HL-60 (cell line): ENCODE data around the gene GRID2.

Source experiments
- DNase-seq, 2 experiments: peaks; one replicate each; pipeline ENCODE4 v3.0.0-alpha.2; 2010 to 2020; ENCODE audit warnings: low read depth in 1 of 2, low spot score in 1 of 2
- H3K27ac ChIP-seq: fragments of 250-450 bp; sonication (Bioruptor Pico); replicated peaks from 2 replicates; pipeline ENCODE4 v1.5.1; 2020; ENCODE audit warnings: mild to moderate bottlenecking, moderate library complexity
- H3K27me3 ChIP-seq: fragments of 250-450 bp; sonication (Bioruptor Pico); 2 replicates; pipeline ENCODE4 v1.5.1; 2021; ENCODE audit warnings: mild to moderate bottlenecking, moderate library complexity; ENCODE audit not compliant: insufficient read depth, poor library complexity, severe bottlenecking
- H3K4me3 ChIP-seq: replicated peaks from 2 replicates; pipeline ENCODE4 v1.5.1; 2011; ENCODE audit warnings: mild to moderate bottlenecking, control low read depth, low read length; ENCODE audit not compliant: insufficient read depth
- GABPA ChIP-seq: IDR thresholded peaks from 2 replicates; pipeline ENCODE4 v1.6.1; 2012; ENCODE audit warnings: low read depth
- POLR2AphosphoS5 ChIP-seq: IDR thresholded peaks from 2 replicates; pipeline ENCODE4 v1.6.1; 2012; ENCODE audit warnings: low read depth
- SPI1 ChIP-seq: IDR thresholded peaks from 2 replicates; pipeline ENCODE4 v1.6.1; 2012; ENCODE audit warnings: low read depth, mild to moderate bottlenecking, borderline replicate concordance
- TF ChIP-seq, protein P1 (sequence below): IDR thresholded peaks from one replicate; pipeline ENCODE4 v1.5.1; 2011; ENCODE audit warnings: low read length, control low read depth, inconsistent platforms; ENCODE audit not compliant: insufficient read depth
- TF ChIP-seq, protein P2 (sequence below): IDR thresholded peaks from 2 replicates; pipeline ENCODE4 v1.6.1; 2012; ENCODE audit warnings: low read depth; ENCODE audit not compliant: insufficient replicate concordance

Gene GRID2

DNA sequence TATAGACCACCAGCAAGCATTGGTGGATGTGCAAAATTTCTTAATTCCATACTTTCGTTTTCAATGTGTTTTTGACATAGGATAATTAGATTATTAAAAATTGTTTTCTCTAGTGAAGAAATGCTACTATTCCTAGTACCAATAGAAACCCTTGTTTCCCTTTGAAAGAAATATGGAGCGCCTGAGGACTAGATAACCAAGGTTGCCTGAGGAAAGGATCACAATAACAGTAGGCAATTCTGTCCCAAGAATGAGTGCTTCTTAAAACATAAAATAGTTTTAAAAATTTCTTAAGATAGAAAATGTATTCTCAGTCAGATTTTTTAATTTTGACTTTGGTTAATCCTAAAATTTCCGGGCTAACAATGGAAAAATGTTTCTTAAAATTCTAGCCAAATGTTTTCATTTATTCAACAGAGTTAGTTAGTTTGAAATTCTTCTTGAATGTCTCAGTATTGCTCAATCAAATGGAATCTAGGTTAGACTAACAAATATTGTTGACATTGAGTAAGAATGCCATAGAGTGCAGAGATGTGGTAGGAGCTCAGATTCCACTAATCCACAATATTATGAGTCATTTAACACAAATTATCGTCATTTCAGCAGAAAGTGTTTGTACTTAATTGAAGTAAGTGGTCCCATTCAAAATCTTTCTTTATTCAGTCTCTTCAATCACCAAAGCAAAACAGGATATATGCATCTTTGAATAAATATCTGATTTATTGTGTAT lies 666.0 kb downstream of the GRID2 start:
- Histone ChIP-seq H3K27ac (no peak overlapping the region), H3K27me3 (no peaks in the 10 kb centered on the region), H3K4me3 (no peak overlapping the region)
- no peak for TF ChIP-seq GABPA
- no peak for TF ChIP-seq POLR2AphosphoS5
- no peak for TF ChIP-seq SPI1
- TF ChIP-seq, protein P1, sequence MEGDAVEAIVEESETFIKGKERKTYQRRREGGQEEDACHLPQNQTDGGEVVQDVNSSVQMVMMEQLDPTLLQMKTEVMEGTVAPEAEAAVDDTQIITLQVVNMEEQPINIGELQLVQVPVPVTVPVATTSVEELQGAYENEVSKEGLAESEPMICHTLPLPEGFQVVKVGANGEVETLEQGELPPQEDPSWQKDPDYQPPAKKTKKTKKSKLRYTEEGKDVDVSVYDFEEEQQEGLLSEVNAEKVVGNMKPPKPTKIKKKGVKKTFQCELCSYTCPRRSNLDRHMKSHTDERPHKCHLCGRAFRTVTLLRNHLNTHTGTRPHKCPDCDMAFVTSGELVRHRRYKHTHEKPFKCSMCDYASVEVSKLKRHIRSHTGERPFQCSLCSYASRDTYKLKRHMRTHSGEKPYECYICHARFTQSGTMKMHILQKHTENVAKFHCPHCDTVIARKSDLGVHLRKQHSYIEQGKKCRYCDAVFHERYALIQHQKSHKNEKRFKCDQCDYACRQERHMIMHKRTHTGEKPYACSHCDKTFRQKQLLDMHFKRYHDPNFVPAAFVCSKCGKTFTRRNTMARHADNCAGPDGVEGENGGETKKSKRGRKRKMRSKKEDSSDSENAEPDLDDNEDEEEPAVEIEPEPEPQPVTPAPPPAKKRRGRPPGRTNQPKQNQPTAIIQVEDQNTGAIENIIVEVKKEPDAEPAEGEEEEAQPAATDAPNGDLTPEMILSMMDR: no peak
- TF ChIP-seq, protein P2, sequence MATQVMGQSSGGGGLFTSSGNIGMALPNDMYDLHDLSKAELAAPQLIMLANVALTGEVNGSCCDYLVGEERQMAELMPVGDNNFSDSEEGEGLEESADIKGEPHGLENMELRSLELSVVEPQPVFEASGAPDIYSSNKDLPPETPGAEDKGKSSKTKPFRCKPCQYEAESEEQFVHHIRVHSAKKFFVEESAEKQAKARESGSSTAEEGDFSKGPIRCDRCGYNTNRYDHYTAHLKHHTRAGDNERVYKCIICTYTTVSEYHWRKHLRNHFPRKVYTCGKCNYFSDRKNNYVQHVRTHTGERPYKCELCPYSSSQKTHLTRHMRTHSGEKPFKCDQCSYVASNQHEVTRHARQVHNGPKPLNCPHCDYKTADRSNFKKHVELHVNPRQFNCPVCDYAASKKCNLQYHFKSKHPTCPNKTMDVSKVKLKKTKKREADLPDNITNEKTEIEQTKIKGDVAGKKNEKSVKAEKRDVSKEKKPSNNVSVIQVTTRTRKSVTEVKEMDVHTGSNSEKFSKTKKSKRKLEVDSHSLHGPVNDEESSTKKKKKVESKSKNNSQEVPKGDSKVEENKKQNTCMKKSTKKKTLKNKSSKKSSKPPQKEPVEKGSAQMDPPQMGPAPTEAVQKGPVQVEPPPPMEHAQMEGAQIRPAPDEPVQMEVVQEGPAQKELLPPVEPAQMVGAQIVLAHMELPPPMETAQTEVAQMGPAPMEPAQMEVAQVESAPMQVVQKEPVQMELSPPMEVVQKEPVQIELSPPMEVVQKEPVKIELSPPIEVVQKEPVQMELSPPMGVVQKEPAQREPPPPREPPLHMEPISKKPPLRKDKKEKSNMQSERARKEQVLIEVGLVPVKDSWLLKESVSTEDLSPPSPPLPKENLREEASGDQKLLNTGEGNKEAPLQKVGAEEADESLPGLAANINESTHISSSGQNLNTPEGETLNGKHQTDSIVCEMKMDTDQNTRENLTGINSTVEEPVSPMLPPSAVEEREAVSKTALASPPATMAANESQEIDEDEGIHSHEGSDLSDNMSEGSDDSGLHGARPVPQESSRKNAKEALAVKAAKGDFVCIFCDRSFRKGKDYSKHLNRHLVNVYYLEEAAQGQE: no peak
- no peak for DNase-seq

DNA sequence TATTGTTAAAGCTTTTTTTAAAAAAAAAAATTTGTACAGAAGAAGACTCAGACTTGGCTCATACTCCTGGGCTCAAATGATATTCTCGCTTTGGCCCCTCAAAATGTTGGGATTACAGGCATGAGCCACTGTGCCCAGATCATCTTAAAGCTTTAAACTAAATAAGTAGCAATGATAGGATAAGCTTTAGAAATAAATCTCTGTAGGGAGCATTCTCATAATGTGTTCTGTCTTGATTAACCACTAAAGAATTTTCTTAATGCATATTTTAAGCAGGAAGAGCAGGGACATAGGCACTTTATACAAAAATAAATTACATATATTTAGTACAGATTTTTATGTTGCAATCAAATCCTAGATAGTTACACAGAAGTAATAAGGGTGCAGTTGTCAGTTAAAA lies 667.2 kb downstream of the GRID2 start:
- H3K27me3 ChIP-seq: no peaks in the 10 kb centered on the region
- DNase-seq: no peak
- TF ChIP-seq GABPA: no peak
- no peak overlapping the region for H3K27ac ChIP-seq
- no peak overlapping the region for H3K4me3 ChIP-seq

DNA sequence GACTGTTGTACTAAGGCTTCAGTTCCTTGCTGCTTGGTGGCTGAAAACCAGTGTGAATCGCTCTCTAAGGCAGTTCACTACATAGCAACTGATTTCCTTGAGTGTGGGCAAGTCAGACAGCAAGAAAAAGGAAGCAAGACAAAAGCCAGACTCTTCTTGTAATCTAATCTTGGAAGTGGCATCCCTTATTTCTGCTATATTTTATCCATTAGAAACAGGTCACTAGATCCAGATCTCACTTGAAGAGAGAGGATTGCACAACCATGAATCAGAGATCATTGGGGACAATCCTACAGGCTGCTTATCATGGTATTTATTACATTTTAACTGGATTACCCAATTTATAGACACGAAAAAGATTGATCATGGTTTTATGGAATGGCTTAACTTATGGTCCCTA lies 684.5 kb downstream of the GRID2 start:
- Histone ChIP-seq H3K27ac (no peak overlapping the region), H3K4me3 (no peak overlapping the region), H3K27me3 (no peaks in the 10 kb centered on the region)
- TF ChIP-seq SPI1: no peak
- TF ChIP-seq, protein P2: no peak
- TF ChIP-seq, protein P1: no peak
- no peak for TF ChIP-seq GABPA
- no peak for TF ChIP-seq POLR2AphosphoS5
- no peak for DNase-seq

DNA sequence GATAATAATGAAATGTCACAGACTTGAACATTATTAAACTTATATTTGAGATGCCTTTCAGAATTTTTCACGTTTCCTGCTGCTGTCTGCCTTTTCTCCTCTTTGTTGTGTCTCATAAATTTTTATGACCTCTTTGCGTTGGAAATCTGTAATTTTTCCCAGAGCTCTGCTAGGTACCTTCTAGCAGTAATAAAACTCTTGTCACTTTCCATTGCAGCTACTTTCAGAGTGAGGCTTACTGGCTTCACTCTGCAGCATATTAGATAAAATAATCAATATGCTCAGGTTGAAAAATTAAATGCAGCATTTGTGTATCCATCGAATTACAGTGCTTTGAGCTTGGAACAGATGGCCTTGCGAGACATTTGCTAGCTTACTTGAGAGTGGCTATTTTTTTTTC lies 689.0 kb downstream of the GRID2 start:
- no peak for DNase-seq
- Histone ChIP-seq H3K27me3 (no peaks in the 10 kb centered on the region), H3K4me3 (no peak overlapping the region), H3K27ac (no peak overlapping the region)
- no peak for TF ChIP-seq GABPA
- no peak for TF ChIP-seq POLR2AphosphoS5

DNA sequence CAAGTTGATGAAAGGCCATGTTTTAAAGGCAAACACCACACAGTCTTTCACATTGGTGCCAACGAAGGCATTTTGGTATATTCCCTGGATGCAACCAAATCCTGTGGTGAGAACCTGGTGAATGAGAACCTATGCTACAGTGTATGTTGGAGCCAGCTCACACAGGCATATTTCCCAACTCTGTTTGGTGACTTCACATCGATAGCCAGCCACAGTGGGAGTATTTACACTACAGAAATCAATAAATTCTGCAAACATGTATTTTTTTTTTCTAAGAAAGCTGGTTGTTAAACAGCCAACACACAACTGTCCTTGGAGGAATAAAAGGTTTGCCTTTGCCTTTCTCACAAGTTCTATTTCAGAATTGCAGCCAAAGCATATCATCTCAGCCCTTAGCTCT lies 691.0 kb downstream of the GRID2 start:
- TF ChIP-seq, protein P2: no peak
- TF ChIP-seq SPI1: no peak
- TF ChIP-seq, protein P1: no peak
- TF ChIP-seq GABPA: no peak
- no peak for TF ChIP-seq POLR2AphosphoS5
- no peak for DNase-seq
- Histone ChIP-seq H3K27ac (no peak overlapping the region), H3K4me3 (no peak overlapping the region), H3K27me3 (no peaks in the 10 kb centered on the region)
